Measurements from ENCODE around the gene STX8.
A peak's percentile ranks its signal among the peaks of the same experiment; 100 is the strongest.
"Not testable (repeated sequence)": the region's sequence is repeated elsewhere in the genome, so short reads cannot be mapped to it uniquely, and the experiment has no call there.

STX8 gene

GRCh38 chr17:9389111-9389527 is 186.5 kb downstream of the STX8 start:
- DNase-seq (ENCODE audit: low read depth): peak; percentile 98
- no peak overlapping the region for H3K4me3 ChIP-seq (ENCODE audit: low read depth, low read length)
- no peak for TF ChIP-seq CTCF (conservative IDR thresholded peaks at IDR 0.05; ENCODE audit: low read depth, low read length)

GRCh38 chr17:9386401-9386800 is 189.2 kb downstream of the STX8 start:
- peak; percentile 62 for DNase-seq (ENCODE audit: low read depth)
- no peak for TF ChIP-seq CTCF (conservative IDR thresholded peaks at IDR 0.05; ENCODE audit: low read depth, low read length)
- H3K4me3 ChIP-seq (ENCODE audit: low read depth, low read length): no peak overlapping the region

GRCh38 chr17:9383826-9384225 is 191.8 kb downstream of the STX8 start:
- TF ChIP-seq CTCF (conservative IDR thresholded peaks at IDR 0.05; ENCODE audit: low read depth, low read length): no peak
- H3K4me3 ChIP-seq (ENCODE audit: low read depth, low read length): no peak overlapping the region
- DNase-seq (ENCODE audit: low read depth): no peak

- H3K4me3 ChIP-seq (ENCODE audit: low read depth, low read length): no peak overlapping the region
- DNase-seq (ENCODE audit: low read depth): no peak
- no peak for TF ChIP-seq CTCF (conservative IDR thresholded peaks at IDR 0.05; ENCODE audit: low read depth, low read length)
Measured at GRCh38 chr17:9382626-9383025, 193.0 kb downstream of the STX8 start.

GRCh38 chr17:9381068-9381467 is 194.6 kb downstream of the STX8 start:
- no peak overlapping the region for H3K4me3 ChIP-seq (ENCODE audit: low read depth, low read length)
- TF ChIP-seq CTCF (conservative IDR thresholded peaks at IDR 0.05; ENCODE audit: low read depth, low read length): no peak
- no peak for DNase-seq (ENCODE audit: low read depth)

GRCh38 chr17:9380361-9380760 is 195.3 kb downstream of the STX8 start:
- TF ChIP-seq CTCF (conservative IDR thresholded peaks at IDR 0.05; ENCODE audit: low read depth, low read length): no peak
- no peak overlapping the region for H3K4me3 ChIP-seq (ENCODE audit: low read depth, low read length)
- DNase-seq (ENCODE audit: low read depth): no peak

GRCh38 chr17:9376177-9376576 is 199.4 kb downstream of the STX8 start:
- not testable (repeated sequence) for H3K4me3 ChIP-seq (ENCODE audit: low read depth, low read length); DNase-seq (ENCODE audit: low read depth)

GRCh38 chr17:9371019-9371418 is 204.6 kb downstream of the STX8 start:
- H3K4me3 ChIP-seq (ENCODE audit: low read depth, low read length): no peak overlapping the region
- peak; percentile 83 for DNase-seq (ENCODE audit: low read depth)
- no peak for TF ChIP-seq CTCF (conservative IDR thresholded peaks at IDR 0.05; ENCODE audit: low read depth, low read length)

Measured in choroid plexus epithelial cell (primary cell).